BJ (cell line): ENCODE measurements around the gene COX4I1. TPM values are rescaled to one million over a fixed set of nuclear protein-coding genes. Genes with fewer than 3 reads are reported as not detected.

ENCODE experiments used
- CTCF ChIA-PET: fragments of 350-600 bp; formaldehyde crosslinking; extraction: SDS; loops from one replicate; lab custom pipeline; 2021; ENCODE audit warnings: antibody characterized with exemption, inconsistent platforms; lab: Yijun Ruan, JAX
- POLR2A ChIA-PET: fragments of 300-600 bp; sonication (Branson Sonifier 250); formaldehyde crosslinking; extraction: SDS; loops from one replicate; lab custom pipeline; 2021; ENCODE audit warnings: antibody characterized with exemption; lab: Charles Lee
- DNase-seq: peaks from one replicate; pipeline ENCODE4 v3.0.0-alpha.2; 2011; ENCODE audit warnings: low read depth
- H3K27me3 ChIP-seq: 2 replicates; pipeline ENCODE4 v1.6.0; 2011; ENCODE audit warnings: low read length; ENCODE audit not compliant: control insufficient read depth, insufficient read depth
- H3K36me3 ChIP-seq: 2 replicates; pipeline ENCODE4 v1.5.1; 2011; ENCODE audit warnings: low read length; ENCODE audit not compliant: control insufficient read depth, insufficient read depth
- H3K4me3 ChIP-seq: 2 replicates; pipeline ENCODE4 v1.5.1; 2011; ENCODE audit warnings: low read depth, mild to moderate bottlenecking, control low read depth, low read length
- polyA plus RNA-seq: library from polyadenylated mRNA; depleted of rRNA; stranded (reverse); fragments of >200 nt; gene quantifications from 2 replicates; pipeline ENCODE4 v1.2.3, GENCODE V29; 2011
- TF ChIP-seq, protein P1 (sequence below): IDR thresholded peaks from 2 replicates; pipeline ENCODE4 v1.5.1; 2011; ENCODE audit warnings: low read depth, mild to moderate bottlenecking, control low read depth, inconsistent platforms, low read length, moderate library complexity; ENCODE audit not compliant: insufficient read depth

Gene COX4I1
- polyA plus RNA-seq, 1 experiment = 892 TPM

DNA sequence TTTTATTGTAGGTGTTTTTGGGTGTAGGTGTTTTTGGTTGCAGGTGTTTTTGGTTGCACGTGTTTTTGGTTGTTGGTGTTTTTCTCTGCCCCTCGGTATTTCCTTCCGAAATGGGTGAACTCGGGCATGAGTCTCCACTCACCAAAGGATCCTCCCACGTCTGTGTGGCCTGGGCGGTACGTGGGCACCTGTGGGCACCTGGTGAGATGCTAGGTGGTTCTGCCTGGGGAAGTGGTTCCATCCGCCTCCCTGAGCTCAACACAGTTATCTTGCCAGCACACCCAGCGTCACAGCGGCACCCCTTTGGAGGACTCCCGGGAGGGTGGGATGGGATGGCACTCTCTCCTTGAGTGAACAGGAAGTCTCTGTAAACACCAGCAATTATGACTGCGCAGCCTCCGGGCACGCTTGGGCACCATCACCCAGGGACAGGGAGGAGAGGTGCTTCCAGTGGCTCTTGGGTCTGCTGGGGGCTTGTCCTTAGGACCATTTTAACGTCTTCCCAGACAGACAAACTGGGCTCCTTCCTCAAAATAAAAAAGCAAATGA is 29.8 kb downstream of the COX4I1 start:
- H3K4me3 ChIP-seq = no peak overlapping the region
- ChIA-PET POLR2A (no interaction called here), CTCF (interaction anchor here (3.1 kb wide), 1 partner anchor 8 kb away, joined by 17 read pairs; no protein-coding TSS in a partner anchor)
- no peak for DNase-seq
- H3K27me3 ChIP-seq = peaks cover 5% of the 10 kb centered on the region
- no peaks in the 10 kb centered on the region for H3K36me3 ChIP-seq
- TF ChIP-seq, protein P1, sequence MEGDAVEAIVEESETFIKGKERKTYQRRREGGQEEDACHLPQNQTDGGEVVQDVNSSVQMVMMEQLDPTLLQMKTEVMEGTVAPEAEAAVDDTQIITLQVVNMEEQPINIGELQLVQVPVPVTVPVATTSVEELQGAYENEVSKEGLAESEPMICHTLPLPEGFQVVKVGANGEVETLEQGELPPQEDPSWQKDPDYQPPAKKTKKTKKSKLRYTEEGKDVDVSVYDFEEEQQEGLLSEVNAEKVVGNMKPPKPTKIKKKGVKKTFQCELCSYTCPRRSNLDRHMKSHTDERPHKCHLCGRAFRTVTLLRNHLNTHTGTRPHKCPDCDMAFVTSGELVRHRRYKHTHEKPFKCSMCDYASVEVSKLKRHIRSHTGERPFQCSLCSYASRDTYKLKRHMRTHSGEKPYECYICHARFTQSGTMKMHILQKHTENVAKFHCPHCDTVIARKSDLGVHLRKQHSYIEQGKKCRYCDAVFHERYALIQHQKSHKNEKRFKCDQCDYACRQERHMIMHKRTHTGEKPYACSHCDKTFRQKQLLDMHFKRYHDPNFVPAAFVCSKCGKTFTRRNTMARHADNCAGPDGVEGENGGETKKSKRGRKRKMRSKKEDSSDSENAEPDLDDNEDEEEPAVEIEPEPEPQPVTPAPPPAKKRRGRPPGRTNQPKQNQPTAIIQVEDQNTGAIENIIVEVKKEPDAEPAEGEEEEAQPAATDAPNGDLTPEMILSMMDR = no peak

DNA sequence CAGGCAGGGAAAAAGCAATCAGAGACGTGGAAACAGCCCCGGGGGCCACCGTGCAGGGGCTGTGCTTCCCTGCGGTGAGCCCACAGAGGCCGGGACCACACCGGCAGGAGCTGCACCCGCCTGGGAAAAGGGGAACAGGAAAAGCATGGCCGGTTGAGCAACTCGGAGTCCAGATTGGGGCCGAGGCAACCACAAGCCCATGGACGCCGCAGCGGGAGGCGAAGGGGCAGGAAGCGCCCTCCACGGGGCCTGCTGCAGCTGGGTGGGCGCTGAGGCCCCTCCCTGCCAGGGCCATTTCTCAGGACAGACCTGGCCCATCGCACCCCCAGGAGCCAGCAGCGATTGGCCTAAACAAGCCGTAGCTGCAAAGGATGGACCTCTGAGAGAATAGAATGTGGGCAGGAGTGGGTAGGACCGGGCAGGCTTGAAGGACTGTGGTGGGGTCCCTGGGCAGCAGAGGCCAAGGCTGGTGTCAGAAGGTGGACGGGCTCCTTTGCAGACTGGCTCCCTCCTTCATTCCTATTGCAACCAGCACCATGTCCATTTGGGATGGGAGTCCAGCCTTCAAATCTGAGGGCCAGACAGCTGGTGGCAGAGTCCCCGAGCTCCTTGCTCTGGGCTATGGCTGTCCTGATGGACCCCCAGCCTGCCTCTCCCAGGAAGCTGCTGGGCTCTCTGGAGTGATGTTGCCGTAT is 30.4 kb downstream of the COX4I1 start:
- POLR2A ChIA-PET = no interaction called here
- no peak for DNase-seq
- no peak overlapping the region for H3K4me3 ChIP-seq
- CTCF ChIA-PET = interaction anchor here (1.0 to 3.1 kb wide), 3 partner anchors 9 to 188 kb away, joined by 3 to 17 read pairs (median 4); no protein-coding TSS in a partner anchor
- peaks cover 5% of the 10 kb centered on the region for H3K27me3 ChIP-seq
- H3K36me3 ChIP-seq = no peaks in the 10 kb centered on the region
- TF ChIP-seq, protein P1 = no peak

DNA sequence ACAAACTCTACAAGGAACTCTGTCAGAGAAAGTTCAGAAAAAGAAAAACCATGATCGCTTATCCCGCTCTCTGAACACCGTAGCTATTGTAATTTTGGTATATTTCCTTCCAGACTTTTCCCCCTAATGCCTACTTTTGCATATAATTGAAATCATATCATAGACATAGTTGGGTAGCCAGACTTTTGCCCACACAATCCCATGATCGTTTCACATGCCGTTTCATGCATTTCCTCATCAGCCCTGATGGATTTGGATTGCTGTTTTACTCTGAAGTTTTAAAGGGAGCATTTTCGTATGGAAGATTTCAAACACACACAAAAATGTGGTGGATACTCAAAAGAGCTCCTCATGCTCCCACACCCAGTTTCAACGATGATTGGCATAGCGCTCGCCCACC is 31.3 kb downstream of the COX4I1 start:
- CTCF ChIA-PET = interaction anchor here (0.7 to 3.1 kb wide), 4 partner anchors 10 to 187 kb away, joined by 3 to 17 read pairs (median 4); no protein-coding TSS in a partner anchor
- Histone ChIP-seq H3K27me3 (peaks cover 6% of the 10 kb centered on the region), H3K36me3 (no peaks in the 10 kb centered on the region), H3K4me3 (no peak overlapping the region)
- TF ChIP-seq, protein P1 = no peak
- POLR2A ChIA-PET = no interaction called here
- no peak for DNase-seq

DNA sequence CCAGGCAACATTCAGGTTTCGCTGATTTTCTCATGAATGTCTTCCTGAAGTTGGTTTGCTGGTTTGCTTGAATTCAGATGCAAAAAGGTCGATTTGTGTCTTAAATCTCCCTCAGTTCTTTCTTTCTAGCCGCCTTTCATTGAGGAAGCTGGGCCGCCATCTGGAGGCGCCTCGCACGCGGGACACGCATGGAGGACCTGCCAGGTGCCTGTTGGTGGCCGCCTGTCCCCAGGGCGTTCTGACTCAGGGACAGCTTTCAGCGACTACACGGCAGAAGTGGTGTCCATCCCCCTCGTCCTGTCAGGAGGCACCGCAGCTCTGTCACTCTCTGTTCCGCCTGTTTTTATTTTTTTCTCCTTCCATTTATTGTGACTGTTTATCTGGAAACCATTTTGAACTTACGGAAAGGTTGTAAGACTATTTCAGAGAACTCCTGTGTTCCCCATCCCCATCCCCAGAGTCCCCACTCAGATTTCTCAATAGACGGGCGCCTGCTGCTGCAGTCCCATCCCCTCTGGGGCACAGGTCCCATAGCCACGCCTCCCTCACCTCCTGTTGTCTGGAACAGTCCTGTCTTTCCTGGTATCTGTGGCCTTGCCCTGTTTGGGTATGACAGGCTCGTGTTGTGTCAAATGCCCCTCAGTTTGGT is 33.2 kb downstream of the COX4I1 start:
- DNase-seq = no peak
- Histone ChIP-seq H3K4me3 (no peak overlapping the region), H3K27me3 (peaks cover 2% of the 10 kb centered on the region), H3K36me3 (no peaks in the 10 kb centered on the region)
- ChIA-PET CTCF (no interaction called here), POLR2A (no interaction called here)
- TF ChIP-seq, protein P1 = no peak

DNA sequence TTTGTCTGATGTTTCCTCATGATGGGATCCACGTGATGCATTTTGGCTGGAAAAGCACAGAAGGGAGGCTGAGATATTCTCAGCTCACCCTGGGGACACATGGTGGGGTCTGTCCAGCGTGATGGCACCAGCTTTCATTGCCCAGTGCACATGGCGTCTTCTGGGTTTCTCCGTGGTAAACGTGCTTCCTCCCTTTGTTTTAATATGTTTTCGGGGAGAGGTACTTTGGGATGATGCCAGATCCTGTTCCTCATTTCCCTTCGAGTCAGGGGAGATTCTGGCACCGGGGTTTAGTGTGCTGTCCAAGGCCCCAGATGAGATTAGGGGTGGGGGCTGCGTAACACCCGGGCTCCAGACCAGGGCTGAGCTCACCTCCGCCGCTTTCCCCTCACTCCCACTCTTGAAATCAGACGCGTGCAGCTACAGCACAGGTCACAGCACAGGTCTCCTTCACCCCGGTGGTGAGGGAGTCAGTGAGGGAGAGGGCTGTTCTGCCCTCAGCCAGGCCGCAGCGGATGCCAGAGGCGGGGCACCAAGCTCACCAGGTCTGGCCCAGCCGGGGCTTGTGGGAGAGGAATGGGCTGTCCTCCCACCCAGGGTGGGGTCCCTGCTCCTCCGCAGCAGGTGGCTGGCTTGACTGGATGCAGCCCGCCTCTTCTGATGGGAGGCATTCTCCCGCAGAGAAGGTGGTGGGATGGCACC is 33.9 kb downstream of the COX4I1 start:
- no peak for DNase-seq
- ChIA-PET POLR2A (no interaction called here), CTCF (no interaction called here)
- no peak overlapping the region for H3K4me3 ChIP-seq
- H3K36me3 ChIP-seq = no peaks in the 10 kb centered on the region
- TF ChIP-seq, protein P1 = no peak
- peaks cover 2% of the 10 kb centered on the region for H3K27me3 ChIP-seq
